ENCODE measurements around the gene AP5S1.

GRCh38 chr20:3862333-3862732, 42.0 kb downstream of the AP5S1 start:
- TF ChIP-seq, protein P1, sequence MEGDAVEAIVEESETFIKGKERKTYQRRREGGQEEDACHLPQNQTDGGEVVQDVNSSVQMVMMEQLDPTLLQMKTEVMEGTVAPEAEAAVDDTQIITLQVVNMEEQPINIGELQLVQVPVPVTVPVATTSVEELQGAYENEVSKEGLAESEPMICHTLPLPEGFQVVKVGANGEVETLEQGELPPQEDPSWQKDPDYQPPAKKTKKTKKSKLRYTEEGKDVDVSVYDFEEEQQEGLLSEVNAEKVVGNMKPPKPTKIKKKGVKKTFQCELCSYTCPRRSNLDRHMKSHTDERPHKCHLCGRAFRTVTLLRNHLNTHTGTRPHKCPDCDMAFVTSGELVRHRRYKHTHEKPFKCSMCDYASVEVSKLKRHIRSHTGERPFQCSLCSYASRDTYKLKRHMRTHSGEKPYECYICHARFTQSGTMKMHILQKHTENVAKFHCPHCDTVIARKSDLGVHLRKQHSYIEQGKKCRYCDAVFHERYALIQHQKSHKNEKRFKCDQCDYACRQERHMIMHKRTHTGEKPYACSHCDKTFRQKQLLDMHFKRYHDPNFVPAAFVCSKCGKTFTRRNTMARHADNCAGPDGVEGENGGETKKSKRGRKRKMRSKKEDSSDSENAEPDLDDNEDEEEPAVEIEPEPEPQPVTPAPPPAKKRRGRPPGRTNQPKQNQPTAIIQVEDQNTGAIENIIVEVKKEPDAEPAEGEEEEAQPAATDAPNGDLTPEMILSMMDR (optimal IDR thresholded peaks at IDR 0.05 in 1 of 3, IDR thresholded peaks at IDR 0.05 in 1 of 3, conservative IDR thresholded peaks at IDR 0.05 in 1 of 3; ENCODE audit: extremely low read depth in 1 of 3, insufficient read depth in 2 of 3, low read length in 3 of 3), result no peak
- no peak for TF ChIP-seq EZH2 (IDR thresholded peaks at IDR 0.05; ENCODE audit: low read length)
